ENCODE data around the gene MRM2. TPM values are rescaled to one million over a fixed set of nuclear protein-coding genes. Genes with fewer than 3 reads are reported as not detected.
A peak's percentile ranks its signal among the peaks of the same experiment; 100 is the strongest.

MRM2 gene
- total RNA-seq, 1 donor: 21.4 TPM

DNA sequence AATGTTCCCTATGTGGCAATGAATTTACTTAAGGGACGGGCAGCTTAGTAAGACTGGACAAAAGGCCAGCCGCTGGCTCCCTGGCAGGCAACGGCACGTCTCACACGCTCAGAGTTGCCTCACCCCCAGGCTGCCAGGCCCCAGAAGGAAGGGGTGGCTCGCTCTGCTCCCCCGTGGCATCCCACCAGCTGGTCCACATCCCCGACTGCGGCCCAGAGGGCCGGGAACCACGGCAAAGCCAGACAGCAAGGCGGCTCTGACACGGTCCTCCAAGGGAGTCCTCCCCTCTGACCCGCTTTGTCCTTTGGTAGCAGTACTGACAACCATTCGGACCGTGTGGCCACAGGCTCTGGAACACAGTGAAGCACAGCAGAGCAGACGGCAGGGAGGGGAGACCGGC is 34.1 kb upstream of the MRM2 start:
- H2AFZ ChIP-seq (ENCODE audit: low read length): no peak overlapping the region

DNA sequence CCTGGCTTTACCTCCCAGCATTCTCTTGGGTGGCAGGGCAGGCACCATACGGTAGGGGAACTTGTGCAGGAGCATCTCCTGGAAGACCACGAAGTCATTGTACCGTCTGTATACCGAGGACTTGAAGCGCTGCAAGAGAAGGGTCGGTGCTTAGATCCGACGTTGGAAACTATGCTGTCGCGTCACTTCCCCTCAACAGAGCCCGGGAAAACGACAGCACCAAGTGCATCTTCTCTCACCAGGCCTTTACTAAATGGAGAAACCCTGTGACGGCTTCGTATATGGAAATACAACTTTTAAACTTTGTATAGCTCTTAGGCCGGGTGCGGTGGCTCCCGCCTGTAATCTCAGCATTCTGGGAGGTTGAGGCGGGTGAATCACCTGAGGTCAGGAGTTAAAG is 33.1 kb upstream of the MRM2 start:
- peaks cover 20% of the 10 kb centered on the region for H3K79me2 ChIP-seq (ENCODE audit: insufficient read depth, low read length)
- no peak overlapping the region for H3K27ac ChIP-seq (ENCODE audit: low read depth, low read length)
- no peak overlapping the region for H3K4me3 ChIP-seq (ENCODE audit: insufficient read depth, low read length)
- no peaks in the 10 kb centered on the region for H3K36me3 ChIP-seq (ENCODE audit: insufficient read depth, low read length)
- H3K9me3 ChIP-seq (ENCODE audit: low read depth, low read length): no peaks in the 10 kb centered on the region
- H3K27me3 ChIP-seq (ENCODE audit: insufficient read depth, low read length): no peaks in the 10 kb centered on the region
- H3K4me2 ChIP-seq (ENCODE audit: insufficient read depth, low read length): no peak overlapping the region
- H3K4me1 ChIP-seq (ENCODE audit: insufficient read depth, low read length): no peaks in the 10 kb centered on the region
- TF ChIP-seq, protein P1, sequence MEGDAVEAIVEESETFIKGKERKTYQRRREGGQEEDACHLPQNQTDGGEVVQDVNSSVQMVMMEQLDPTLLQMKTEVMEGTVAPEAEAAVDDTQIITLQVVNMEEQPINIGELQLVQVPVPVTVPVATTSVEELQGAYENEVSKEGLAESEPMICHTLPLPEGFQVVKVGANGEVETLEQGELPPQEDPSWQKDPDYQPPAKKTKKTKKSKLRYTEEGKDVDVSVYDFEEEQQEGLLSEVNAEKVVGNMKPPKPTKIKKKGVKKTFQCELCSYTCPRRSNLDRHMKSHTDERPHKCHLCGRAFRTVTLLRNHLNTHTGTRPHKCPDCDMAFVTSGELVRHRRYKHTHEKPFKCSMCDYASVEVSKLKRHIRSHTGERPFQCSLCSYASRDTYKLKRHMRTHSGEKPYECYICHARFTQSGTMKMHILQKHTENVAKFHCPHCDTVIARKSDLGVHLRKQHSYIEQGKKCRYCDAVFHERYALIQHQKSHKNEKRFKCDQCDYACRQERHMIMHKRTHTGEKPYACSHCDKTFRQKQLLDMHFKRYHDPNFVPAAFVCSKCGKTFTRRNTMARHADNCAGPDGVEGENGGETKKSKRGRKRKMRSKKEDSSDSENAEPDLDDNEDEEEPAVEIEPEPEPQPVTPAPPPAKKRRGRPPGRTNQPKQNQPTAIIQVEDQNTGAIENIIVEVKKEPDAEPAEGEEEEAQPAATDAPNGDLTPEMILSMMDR (IDR thresholded peaks at IDR 0.05; ENCODE audit: extremely low read depth, low read depth, low read length): no peak
- peak; percentile 63 for DNase-seq (ENCODE audit: insufficient read length, low spot score, missing footprints)
- no peak overlapping the region for H2AFZ ChIP-seq (ENCODE audit: low read length)
- H4K20me1 ChIP-seq (ENCODE audit: insufficient read depth, low read length): no peaks in the 10 kb centered on the region

More for the DNA sequence above, 34.1 kb upstream of the MRM2 start:
- Histone ChIP-seq H3K36me3 (ENCODE audit: insufficient read depth, low read length) (no peaks in the 10 kb centered on the region), H3K4me2 (ENCODE audit: insufficient read depth, low read length) (no peak overlapping the region), H3K79me2 (ENCODE audit: insufficient read depth, low read length) (peaks cover 26% of the 10 kb centered on the region), H4K20me1 (ENCODE audit: insufficient read depth, low read length) (no peaks in the 10 kb centered on the region), H3K4me1 (ENCODE audit: insufficient read depth, low read length) (no peaks in the 10 kb centered on the region), H3K4me3 (ENCODE audit: insufficient read depth, low read length) (no peak overlapping the region), H3K27me3 (ENCODE audit: insufficient read depth, low read length) (no peaks in the 10 kb centered on the region), H3K9me3 (ENCODE audit: low read depth, low read length) (no peaks in the 10 kb centered on the region), H3K27ac (ENCODE audit: low read depth, low read length) (no peak overlapping the region)
- TF ChIP-seq, protein P1 (IDR thresholded peaks at IDR 0.05; ENCODE audit: extremely low read depth, low read depth, low read length): no peak
- DNase-seq (ENCODE audit: insufficient read length, low spot score, missing footprints): no peak

DNA sequence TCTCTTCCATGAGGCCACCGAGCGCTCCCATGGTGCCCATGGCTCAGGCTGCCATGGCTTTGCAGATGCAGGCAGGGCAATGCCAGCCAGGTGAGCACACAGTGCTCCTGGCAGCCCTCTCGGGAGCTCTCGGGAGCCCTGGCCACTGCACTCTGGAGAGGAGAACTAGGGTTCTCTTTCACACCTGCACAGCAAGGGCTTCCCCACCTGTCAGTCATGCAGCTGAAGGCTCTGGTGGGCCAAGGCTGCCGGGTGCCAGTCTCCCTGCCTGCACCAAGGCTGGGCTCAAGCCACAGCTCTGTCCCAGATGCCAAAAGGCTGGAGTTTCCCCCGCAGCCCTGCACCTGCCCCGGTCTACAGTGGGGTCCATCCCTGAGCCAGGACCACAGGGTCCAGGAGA is 32.7 kb upstream of the MRM2 start:
- no peaks in the 10 kb centered on the region for H3K36me3 ChIP-seq (ENCODE audit: insufficient read depth, low read length)
- H4K20me1 ChIP-seq (ENCODE audit: insufficient read depth, low read length): no peaks in the 10 kb centered on the region
- no peak overlapping the region for H3K4me2 ChIP-seq (ENCODE audit: insufficient read depth, low read length)
- no peaks in the 10 kb centered on the region for H3K4me1 ChIP-seq (ENCODE audit: insufficient read depth, low read length)
- H3K27me3 ChIP-seq (ENCODE audit: insufficient read depth, low read length): no peaks in the 10 kb centered on the region
- TF ChIP-seq, protein P1 (IDR thresholded peaks at IDR 0.05; ENCODE audit: extremely low read depth, low read depth, low read length): no peak
- peak; percentile 69 for DNase-seq (ENCODE audit: insufficient read length, low spot score, missing footprints)
- no peak overlapping the region for H2AFZ ChIP-seq (ENCODE audit: low read length)
- peaks cover 16% of the 10 kb centered on the region for H3K79me2 ChIP-seq (ENCODE audit: insufficient read depth, low read length)
- H3K4me3 ChIP-seq (ENCODE audit: insufficient read depth, low read length): no peak overlapping the region
- no peaks in the 10 kb centered on the region for H3K9me3 ChIP-seq (ENCODE audit: low read depth, low read length)
- H3K27ac ChIP-seq (ENCODE audit: low read depth, low read length): no peak overlapping the region

DNA sequence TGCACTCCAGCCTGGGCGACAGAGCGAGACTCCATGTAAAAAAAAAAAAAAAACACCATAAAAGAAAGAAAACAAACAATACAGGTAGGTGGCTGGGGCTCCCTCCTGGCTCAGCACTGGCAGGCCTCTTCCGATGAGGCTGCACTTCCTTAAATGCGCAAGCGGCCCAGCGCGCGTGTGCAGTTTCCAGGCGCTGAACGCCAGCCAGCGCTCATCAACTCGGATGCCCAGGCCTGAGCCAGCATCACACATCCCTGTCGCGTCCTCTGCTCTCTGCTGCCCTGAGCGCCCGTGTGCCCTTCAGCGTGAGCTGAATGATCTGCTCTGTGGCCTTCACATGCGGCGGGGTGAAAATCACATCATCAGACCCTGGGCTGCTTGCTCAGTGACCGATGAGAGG is 31.9 kb upstream of the MRM2 start:
- H3K4me1 ChIP-seq (ENCODE audit: insufficient read depth, low read length): no peaks in the 10 kb centered on the region
- no peak overlapping the region for H3K4me3 ChIP-seq (ENCODE audit: insufficient read depth, low read length)
- peaks cover 10% of the 10 kb centered on the region for H3K79me2 ChIP-seq (ENCODE audit: insufficient read depth, low read length)
- DNase-seq (ENCODE audit: insufficient read length, low spot score, missing footprints): peak; percentile 48
- H3K27me3 ChIP-seq (ENCODE audit: insufficient read depth, low read length): no peaks in the 10 kb centered on the region
- no peak overlapping the region for H3K27ac ChIP-seq (ENCODE audit: low read depth, low read length)
- no peak overlapping the region for H3K4me2 ChIP-seq (ENCODE audit: insufficient read depth, low read length)
- H4K20me1 ChIP-seq (ENCODE audit: insufficient read depth, low read length): no peaks in the 10 kb centered on the region
- TF ChIP-seq, protein P1 (IDR thresholded peaks at IDR 0.05; ENCODE audit: extremely low read depth, low read depth, low read length): no peak
- no peaks in the 10 kb centered on the region for H3K9me3 ChIP-seq (ENCODE audit: low read depth, low read length)
- H2AFZ ChIP-seq (ENCODE audit: low read length): no peak overlapping the region
- H3K36me3 ChIP-seq (ENCODE audit: insufficient read depth, low read length): no peaks in the 10 kb centered on the region
